CD4-positive, alpha-beta T cell treated with Interleukin-12 subunit alpha and Interleukin-12 subunit beta, for 1 hour (primary cell): ENCODE data around the gene ZNF213.
A peak's percentile ranks its signal among the peaks of the same experiment; 100 is the strongest.

Experiments
- DNase-seq: peaks from one replicate; pipeline ENCODE4 v3.0.0-alpha.2; 2020

The ZNF213 gene

DNA sequence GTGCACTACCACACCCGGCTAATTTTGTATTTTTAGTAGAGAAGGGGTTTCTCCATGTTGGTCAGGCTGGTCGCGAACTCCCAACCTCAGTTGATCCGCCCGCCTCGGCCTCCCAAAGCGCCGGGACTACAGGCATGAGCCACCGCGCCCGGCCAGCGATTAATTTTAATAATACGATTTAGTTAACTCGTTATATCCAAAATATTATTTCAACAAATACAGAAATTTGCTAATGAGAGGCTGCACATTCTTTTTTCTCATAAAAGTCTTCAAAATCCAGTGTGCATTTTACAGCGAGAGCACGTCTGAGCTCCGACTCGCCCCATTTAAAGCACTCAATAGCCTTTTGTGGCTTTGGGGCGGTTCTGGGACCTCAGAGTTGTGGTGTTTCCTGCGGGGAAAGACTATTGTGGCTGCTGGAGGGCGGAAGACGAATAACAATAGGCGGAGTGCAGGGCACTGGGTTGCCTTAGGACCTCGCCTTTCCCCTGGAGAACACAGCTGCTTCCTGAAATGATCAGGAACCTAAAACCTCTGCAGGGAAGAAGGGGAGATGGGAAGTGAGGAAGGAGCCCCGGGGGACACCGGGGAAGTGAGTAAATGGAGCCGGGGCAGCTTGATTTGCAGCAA, 32.9 kb upstream of the ZNF213 start:
- peak; percentile 41 for DNase-seq

DNA sequence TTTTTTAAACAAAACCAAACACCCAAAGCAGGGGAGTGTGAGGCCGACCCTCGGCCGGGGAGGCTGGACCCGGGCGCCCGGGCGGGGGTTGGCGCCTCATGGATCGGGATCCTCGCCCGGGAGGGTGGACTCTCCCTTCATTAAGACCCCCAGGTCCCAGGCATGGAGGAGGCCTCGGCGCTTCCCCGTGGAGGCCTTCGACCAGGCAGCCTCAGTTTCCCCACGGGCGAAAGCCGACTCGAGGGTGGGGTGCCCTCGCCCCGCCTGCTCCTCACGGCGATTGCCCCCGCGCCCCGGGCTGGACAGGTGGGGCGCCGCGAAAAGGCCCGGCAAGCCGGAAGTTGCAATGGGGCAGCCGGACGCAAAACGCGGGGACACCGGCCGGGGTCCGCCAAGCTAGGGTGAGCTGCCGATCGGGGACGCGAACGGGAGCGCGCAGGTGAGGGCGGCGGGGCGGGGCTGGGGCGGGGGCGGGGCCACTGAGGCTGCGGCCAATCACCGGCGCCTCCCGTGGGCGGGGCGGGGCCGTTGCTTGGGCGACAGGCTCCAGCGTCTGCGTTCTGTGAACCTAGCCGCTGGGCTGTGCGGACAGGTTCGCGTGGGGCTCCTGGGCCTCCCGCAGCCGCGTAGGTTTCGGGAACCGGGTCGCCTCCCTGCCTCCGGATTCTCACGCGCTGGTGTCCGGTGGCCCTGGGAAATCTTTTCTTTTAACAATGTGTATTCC, 28.5 kb upstream of the ZNF213 start:
- DNase-seq = peak; percentile 92

DNA sequence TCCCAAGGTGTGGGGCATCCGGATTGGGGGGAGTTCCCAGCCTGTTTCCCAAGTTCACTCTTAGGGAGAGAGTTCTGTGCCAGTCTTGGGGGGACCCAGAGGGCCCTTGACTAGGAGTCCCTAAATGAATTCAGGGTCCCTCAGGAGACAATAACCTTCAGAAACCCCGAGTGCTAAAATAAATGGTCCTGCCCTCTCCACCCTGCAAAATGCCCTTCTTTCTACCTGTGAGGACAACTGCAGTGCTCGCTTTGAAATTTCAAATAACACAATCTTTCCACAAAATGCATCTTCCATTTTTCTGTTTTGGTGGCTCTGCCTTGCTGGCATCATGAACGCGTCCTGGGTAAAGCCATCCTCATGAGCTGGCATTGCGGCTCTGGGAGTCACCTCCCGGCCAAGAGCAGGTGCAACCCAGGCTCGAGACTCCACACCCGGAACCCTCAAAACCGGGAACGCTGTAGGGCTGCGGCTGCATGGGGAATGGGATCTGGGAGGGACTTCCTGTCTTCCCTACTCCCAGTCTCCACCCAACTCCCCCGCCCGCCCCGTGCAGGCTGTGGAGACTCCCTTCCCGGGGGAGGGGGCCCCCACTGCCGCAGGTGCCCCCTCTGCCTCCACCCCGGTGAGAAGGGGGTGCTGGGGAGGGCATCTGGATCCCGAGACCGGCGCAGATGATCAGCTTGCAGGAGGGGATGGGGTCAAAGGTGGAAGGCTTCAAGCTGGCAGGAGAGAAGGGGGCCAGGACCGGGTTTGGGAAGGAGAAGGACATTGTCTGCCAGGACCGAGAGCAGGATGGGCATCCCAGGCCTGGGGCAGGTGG, 22.6 kb upstream of the ZNF213 start, which contains the start of gene ZNF205:
ZNF205 (plus strand) TSS at position 529 of the 823 bp plus-strand sequence. CDS start 845 bp downstream, outside the sequence.
- DNase-seq = no peak

DNA sequence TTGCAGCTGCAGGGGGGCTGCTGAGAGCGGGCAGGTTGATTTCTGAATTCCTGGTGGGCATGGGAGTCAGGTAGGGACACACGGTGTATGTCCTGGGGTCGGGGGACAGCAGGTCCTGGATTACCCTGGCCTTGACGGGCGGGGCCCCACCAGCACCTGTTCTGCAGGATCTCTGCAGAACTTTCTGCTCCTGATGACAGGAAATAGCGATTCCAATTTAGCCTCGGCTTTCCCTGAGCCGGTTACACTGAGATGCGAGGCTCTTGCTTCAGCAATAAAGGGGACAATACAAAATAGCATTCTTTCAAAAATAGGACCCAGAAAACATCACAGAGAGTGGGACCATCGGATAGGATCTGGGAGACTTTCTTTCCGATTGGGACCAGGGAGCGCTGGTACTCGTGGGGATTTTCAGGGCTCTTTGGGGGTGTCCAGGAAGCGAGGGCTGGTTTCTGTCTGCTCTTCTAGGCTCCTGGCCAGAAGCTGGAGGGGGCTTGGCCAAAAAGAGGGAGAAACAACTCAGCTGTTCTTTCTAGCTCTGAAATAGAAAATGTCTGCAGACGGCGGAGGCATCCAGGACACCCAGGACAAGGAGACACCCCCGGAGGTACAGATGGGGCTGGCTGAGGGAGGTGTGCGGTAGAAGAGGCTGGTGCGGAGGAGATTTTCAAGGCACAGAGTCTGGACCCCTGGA, 21.8 kb upstream of the ZNF213 start:
- DNase-seq = no peak

DNA sequence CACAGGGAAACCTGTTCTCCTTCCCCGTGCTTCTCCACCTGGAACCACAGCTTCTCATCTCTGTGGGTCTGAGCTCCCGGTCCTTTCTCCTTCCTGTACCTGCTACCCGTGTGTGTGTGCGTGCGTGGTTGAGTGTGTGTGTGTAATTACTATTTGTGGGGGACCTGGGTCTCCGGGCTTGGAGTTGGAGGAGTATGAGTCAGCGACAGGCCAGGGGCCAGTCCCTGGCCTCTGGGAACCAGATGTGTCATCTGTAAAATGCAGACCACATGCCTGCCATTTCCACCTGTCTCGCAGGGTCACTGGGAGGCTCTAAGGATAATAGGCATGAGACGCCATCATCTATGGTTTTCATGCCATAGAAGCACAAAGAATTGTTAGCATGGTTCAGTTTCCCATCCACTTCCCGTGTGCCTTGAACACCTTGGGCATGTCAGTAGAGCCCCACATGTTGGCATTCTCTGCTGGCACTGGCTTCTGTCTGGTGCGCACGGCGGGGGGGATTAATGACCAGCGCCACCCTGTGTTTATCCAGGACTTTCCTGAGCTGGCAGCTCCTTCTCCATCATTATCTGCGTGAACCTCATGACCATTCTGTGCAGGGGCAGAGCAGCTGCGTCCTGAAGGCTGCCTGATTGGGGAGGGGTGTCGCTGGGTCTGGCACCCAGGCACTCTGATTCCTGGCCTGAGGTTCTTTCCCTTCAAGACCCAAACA, 20.9 kb upstream of the ZNF213 start:
- no peak for DNase-seq

DNA sequence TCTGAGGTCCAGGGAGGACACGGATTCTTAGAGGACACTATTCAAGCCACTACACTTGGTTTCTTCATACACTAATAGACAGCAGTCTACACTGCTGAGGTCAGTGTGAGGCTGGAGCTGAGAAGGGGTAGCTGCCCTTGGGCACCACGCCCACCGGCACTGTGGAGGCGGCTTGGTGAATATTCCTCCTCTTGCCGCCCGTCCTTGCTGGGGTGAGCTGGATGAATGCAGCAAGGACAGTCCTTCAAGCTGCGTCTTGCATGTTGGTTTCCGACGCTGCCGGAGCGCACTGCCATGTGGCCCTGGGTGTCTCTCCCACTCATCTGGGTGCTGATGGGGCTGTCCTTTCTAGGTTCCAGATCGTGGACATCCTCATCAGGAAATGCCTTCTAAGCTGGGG, 19.8 kb upstream of the ZNF213 start:
- DNase-seq = no peak

DNA sequence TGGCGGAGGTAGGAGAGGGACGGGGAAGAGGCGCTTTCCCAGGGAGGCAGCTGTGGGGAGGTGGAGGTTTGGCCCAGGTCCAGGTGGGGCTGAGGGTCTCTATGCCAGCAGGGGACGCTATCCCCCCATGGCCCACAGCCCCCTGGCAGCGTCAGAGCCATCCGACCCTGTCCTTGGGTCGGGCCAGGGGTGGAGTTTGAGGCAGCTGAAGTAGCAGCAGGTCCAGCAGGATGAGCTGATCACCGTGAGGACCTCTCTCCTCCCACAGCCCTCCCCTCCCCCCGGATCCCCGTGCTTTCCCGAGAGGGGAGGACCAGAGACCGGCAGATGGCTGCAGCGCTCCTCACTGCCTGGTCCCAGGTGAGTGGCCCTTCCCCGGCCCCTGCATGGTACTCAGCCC, 19.3 kb upstream of the ZNF213 start:
- no peak for DNase-seq

DNA sequence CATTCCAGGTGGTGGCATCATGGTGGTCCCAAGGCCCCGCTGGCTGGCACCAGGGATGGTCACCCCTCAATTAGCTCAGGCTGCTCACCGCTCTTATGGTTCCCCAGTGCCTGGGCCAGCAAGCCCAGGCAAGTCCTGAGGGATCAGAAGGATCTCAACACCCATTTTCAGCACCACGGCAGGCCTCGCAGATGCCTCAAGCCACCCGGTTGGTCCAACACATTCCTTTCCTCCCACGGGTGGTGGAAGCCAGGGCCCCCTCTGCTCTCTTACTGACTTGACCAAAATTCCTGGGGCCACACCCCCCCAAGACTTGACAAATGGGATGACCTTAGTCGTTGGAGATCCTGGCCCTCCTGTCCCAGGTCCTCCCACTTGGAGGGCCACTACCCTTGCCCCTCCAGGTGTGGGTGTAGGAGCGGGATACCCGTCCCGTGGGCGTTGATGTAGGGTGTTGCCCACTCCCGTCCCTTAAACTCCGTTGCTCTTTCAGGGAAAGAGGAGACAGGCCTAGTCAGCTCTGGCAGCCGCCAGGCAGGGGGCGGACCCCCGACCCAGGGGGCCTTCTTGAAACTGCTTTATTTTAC, 16.5 kb upstream of the ZNF213 start:
- DNase-seq = no peak

DNA sequence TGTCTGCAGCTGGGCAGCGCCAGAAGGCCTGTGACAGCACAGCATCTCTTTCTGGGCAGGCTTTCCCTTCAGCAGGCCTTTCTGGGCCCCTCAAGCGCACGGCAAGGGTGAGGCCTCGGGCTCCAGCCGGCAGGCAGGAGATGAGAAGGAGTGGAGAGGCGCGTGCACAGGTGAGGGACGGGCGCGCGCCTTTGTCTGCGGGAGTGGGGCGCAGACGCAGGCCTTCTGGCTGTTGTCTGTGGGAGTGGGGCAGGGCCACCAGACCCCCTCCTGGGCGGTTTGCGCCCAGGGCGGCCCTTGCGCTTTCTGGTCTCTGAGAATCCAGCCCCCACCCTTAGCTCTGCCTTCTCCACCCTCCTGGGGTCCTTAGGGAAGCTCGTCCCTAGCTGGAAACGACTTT, 16.0 kb upstream of the ZNF213 start:
- DNase-seq = no peak

DNA sequence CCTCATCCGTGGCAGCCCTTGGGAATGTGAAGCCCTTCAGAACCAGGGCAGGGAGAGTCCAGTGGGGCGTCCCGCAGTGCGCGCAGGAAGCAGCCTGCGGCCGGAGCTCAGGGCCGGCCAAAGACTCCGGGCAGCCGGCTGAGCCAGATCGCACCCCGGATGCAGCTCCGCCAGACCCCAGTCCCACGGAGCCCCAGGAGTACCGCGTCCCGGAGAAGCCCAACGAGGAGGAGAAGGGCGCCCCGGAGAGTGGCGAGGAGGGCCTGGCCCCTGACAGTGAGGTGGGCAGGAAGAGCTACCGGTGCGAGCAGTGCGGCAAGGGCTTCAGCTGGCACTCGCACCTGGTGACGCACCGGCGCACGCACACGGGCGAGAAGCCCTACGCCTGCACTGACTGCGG, 15.5 kb upstream of the ZNF213 start:
- DNase-seq = no peak

DNA sequence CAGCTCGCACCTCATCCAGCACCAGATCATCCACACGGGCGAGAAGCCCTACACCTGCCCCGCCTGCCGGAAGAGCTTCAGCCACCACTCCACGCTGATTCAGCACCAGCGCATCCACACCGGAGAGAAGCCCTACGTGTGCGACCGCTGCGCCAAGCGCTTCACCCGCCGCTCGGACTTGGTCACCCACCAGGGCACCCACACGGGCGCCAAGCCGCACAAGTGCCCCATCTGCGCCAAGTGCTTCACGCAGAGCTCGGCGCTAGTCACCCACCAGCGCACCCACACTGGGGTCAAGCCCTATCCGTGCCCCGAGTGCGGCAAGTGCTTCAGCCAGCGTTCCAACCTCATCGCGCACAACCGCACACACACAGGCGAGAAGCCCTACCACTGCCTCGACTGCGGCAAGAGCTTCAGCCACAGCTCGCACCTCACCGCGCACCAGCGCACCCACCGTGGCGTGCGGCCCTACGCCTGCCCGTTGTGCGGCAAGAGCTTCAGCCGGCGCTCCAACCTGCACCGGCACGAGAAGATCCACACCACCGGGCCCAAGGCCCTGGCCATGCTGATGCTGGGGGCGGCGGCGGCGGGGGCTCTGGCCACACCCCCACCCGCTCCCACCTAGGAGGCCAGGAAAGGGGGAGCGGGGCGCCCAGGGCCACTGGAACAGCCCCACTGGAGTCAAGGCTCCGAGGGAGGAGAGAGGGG, 15.0 kb upstream of the ZNF213 start:
- no peak for DNase-seq

DNA sequence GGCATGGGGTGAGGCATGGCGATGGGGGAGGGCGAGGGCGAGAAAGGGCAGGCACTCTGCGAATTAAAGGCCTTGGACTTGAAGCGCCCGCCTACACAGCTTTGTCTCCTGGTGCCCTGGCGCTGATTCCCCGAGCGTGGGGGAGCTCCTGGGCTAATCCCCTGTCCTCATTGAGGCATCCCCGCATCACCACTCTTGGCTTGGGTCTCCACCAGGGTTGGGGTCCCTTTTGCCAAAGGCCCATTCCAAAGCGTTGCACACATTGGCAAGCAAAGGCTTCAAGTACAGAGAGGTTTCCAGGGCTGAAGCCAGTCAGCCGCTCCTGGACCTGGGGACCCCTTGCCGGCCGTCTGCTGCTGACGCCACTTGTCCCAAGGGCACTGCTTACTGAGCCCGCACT, 14.4 kb upstream of the ZNF213 start:
- DNase-seq = no peak

DNA sequence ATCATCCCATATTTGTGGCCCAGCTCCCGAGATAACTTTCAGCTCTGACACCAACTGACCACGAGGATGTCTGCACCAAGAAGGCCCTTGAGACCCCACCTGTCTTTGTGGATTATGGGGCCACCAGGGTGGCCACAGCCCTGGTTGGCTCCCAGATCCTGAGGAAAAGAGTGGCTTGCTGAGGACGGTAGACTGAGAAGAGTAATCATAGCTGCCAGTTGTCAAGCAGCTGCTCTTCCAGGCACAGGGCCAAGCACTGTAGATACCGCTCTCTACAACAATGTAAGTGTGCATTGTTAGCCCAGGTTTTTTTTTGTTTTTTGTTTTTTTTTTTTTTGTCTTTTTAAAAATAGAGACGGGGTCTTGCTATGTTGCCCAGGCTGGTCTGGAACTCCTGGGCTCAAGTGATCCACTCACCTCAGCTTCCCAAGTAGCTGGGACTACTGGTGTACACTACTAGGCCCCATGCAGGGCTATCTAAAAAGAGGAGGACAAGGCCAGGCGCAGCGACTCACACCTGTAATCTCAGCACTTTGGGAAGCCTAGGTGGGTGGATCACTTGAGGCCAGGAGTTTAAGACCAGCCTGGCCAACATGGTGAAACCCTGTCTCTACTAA, 12.9 kb upstream of the ZNF213 start:
- DNase-seq = no peak

DNA sequence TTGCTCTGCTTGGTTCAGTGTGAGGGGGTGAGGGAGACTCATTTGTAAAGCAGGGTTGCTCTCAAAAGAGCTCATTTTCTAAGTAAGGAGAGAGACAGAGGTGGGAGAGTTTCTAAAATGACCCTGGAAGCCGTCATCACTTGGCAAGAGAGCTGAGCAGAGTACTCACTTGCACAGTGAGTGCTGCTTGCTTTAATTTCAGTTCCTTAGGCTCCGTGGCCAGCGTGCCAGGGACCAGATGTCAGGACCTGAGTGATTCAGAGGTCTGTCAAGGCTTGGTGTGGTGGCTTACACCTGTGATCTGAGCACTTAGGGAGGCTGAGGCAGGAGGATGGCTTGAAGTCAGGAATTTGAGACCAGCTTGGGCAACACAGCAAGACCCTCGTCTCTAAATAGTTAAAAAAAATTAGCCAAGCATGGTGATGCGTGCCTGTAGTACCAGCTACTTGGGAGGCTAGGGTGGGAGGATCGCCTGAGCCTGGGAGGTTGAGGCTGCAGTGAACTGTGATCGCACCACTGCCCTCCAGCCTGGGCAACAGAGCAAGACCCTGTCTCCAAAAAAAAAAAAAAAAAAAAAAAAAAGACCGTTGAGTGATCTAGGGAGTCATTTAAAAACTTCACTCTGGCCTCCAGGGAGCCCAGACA, 11.8 kb upstream of the ZNF213 start:
- DNase-seq = no peak

DNA sequence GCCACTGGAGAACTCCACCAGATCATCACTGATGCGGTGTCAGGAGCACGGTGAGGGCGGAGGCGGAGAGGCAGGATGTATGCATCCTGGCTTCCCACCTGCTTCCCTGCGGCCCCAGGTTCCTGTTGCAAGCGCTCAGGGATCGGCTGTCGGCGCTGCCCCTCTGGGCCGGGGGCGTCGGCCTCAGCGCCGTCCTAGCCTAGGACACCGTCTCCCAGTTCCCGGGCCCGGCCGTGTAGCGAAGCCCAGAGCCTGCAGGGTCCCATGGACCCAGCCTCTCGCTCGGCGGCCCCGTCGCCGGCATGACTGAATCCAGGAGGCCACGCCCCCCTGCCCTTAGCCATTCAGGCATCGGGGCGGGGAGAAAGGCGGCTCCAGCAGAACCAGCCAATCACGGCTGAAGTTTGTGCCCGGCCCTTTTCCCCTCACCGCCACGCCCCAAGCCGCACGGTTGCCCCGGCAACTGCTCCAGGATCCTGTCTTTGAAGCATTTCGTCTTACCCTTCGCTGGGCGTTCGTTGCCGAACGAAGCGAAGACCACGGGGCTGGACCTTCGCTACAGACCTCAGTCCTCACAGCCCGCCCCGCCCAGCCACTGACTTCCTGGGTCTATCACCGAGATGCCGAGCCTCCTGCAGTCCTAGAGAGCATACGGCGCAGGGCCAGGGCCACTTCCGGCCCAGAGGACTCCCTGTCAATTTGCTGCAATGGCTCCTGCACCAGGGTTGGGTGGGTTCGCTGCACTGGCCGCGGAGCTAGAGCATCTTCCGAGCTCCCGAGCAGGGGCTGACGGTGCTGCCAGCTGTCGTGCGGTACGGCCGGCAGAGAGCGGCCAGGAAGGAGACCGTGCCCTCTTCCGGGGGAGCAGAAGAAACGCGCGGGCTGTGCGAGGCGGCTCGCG, 10.6 kb upstream of the ZNF213 start:
- peak; percentile 96 for DNase-seq

DNA sequence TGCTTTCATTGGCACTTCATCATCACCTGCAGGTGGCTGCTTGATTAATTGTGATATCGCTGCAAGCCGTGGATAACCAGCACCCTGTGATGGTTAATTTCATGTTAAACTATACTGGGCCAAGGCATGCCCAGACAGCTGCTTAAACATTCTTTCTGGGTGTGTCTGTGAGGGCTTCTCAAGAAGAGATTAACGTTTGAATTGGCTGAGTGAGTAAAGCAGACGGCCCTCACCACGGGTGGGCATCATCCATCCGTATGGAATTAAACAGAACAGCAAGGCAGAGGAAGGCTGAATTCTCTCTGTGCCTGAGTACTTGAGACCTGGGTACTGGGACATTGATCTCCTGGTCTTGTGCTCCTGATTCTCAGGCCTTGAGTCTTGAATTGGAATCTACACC, 7.1 kb upstream of the ZNF213 start:
- DNase-seq = no peak

DNA sequence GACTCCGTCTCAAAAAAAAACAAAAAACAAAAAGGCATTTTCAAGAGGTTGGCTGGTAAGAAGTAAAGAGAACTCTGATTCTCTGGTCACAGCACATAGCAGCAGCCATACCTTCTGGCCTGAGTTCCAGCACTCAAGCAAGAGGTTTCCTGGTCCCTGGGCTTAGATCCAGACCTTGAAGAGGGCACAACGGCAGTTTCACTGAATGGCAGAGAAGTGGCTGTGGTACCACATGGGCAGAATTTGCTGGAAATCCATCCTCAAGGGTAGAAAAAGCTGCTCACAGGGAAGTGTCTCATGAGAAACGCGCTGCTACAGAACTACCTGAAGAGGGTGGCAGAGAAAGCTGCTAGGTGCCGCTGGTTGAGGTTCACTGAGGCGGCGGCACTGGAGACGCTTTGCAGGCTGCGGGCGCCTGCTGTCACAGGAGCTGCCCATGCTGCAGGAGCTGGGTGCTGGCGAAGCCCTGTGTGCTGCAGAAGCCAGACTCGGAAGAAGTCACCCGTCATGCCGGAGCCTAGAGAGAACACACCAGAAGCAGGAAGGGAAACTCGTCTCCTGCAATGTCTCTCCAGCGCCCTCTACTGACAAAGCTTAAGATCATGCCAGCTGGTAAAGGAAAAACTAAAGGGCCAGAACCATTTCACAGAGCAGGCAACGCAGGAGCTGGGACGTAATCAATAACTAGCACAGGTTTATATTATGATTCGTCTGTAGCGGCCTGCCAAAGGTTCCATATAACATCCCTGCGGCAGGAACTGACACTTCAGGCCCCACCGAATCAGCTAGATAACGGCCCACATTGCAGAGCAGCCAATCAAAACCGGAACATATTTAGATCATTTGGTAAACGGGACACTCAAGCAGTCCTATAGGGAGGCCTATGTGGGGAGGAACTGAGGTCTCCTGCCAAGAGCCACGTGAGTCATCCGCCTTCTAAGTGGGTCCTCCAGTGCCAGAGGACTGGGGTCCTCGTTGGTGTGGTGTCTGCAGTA, 5.4 kb upstream of the ZNF213 start:
- peak; percentile 91 for DNase-seq

DNA sequence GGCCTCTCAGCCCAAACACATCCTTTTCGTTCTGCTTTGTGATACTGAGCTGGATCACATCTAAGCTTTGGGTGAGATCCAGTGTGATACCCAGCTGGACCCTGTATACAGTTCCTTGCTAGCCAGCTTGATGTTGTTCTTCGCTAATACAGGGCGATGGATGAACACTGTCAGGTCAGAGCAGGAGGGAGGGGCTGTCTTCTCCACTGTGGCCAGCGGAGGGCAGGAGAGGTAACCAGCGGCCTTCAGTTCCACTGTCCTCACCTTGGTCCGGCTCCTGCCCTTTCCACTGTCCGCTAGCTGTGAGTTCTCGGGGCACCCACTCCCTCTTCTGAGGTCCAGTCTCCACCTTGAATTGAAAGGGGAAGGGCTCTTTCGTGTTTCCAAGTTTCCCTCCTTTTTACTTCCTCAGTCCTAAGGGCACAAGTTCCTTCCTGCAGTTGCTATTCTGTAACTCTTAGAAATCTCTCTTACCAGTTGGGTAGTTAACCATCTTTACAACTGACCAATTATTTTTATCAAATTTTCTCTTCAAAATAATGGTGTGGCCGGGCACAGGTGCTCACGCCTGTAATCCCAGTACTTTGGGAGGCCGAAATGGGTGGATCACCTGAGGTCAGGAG, 3.0 kb upstream of the ZNF213 start:
- DNase-seq = peak; percentile 41
